Measurements from ENCODE around the gene DACT2.

- TF ChIP-seq SP1 (CRISPR knock-in tag; conservative IDR thresholded peaks at IDR 0.05) (no peak), FOXK1 (CRISPR knock-in tag; IDR thresholded peaks at IDR 0.05) (no peak), ATF3 (CRISPR knock-in tag; conservative IDR thresholded peaks at IDR 0.05) (no peak), KAT7 (CRISPR knock-in tag; IDR thresholded peaks at IDR 0.05; ENCODE audit: borderline replicate concordance) (no peak), ZNF232 (CRISPR knock-in tag; IDR thresholded peaks at IDR 0.05) (no peak), ESRRA (CRISPR knock-in tag; IDR thresholded peaks at IDR 0.05; ENCODE audit: borderline replicate concordance) (no peak), CTCF (IDR thresholded peaks at IDR 0.05) (no peak), MAX (CRISPR knock-in tag; IDR thresholded peaks at IDR 0.05) (no peak), ZNF532 (CRISPR knock-in tag; IDR thresholded peaks at IDR 0.05; ENCODE audit: borderline replicate concordance) (no peak), USF2 (CRISPR knock-in tag; IDR thresholded peaks at IDR 0.05) (no peak), ATF2 (CRISPR knock-in tag; IDR thresholded peaks at IDR 0.05; ENCODE audit: borderline replicate concordance, low read depth) (no peak), NR2C2 (CRISPR knock-in tag; IDR thresholded peaks at IDR 0.05) (no peak), E2F1 (CRISPR knock-in tag; IDR thresholded peaks at IDR 0.05) (no peak), MLX (CRISPR knock-in tag; IDR thresholded peaks at IDR 0.05) (no peak)
These were observed 42.9 kb upstream of the DACT2 start for GRCh38 chr6:168362276-168362990.
